Activated T-cell treated with anti-CD3 and anti-CD28 coated beads, Interleukin-2, amount 50 U/mL, for 72 hours (primary cell): Measurements from ENCODE around the gene HIVEP3. TPM values are rescaled to one million over a fixed set of nuclear protein-coding genes. Genes with fewer than 3 reads are reported as not detected.

ENCODE experiments used
- ATAC-seq, 2 donors: fragments of 150-1000 bp; cut with Tn5 transposase; replicated peaks in 1 of 2; 2 replicates each; pipeline ENCODE4 v1.10.0; 2021; ENCODE audit warnings: moderate library complexity in 2 of 2, mild to moderate bottlenecking in 1 of 2
- DNase-seq, 2 donors: peaks; one replicate each; pipeline ENCODE4 v3.0.0; 2021 to 2022; ENCODE audit warnings: mixed read lengths in 1 of 2
- H3K27ac Mint-ChIP-seq: one replicate; pipeline ENCODE4 v1.8.0; 2022; ENCODE audit warnings: mild to moderate bottlenecking, moderate library complexity, mixed read lengths
- H3K27me3 Mint-ChIP-seq: one replicate; pipeline ENCODE4 v1.8.0; 2022; ENCODE audit warnings: low read depth, mixed read lengths
- H3K36me3 Mint-ChIP-seq, 2 donors: one replicate each; pipeline ENCODE4 v1.8.0; 2022; ENCODE audit warnings: mixed read lengths in 2 of 2, mild to moderate bottlenecking in 1 of 2; ENCODE audit not compliant: insufficient read depth in 2 of 2
- H3K4me1 Mint-ChIP-seq: one replicate; pipeline ENCODE4 v1.8.0; 2022; ENCODE audit warnings: low read depth, mixed read lengths
- H3K4me3 Mint-ChIP-seq, 2 donors: one replicate each; pipeline ENCODE4 v1.8.0; 2022; ENCODE audit warnings: mild to moderate bottlenecking in 2 of 2, mixed read lengths in 2 of 2, moderate library complexity in 2 of 2
- H3K9me3 Mint-ChIP-seq, 2 donors: one replicate each; pipeline ENCODE4 v1.8.0; 2022; ENCODE audit warnings: mixed read lengths in 2 of 2
- total RNA-seq, 2 donors: library from RNA; stranded (reverse); gene quantifications; one replicate each; pipeline ENCODE4 v1.2.3, GENCODE V29; 2022

Gene HIVEP3
- total RNA-seq, 2 donors from 2014 or later, result 22.8 to 29.2 TPM

- H3K36me3 Mint-ChIP-seq, result peaks cover 2 to 28% of the 10 kb centered on the region in 2 donors
- no peaks in the 10 kb centered on the region for H3K27me3 Mint-ChIP-seq
- no peak overlapping the region for H3K4me3 Mint-ChIP-seq
- ATAC-seq, result no peak
- peaks cover 0 to 5% of the 10 kb centered on the region in 2 donors for H3K9me3 Mint-ChIP-seq
- no peak overlapping the region for H3K27ac Mint-ChIP-seq
- H3K4me1 Mint-ChIP-seq, result no peaks in the 10 kb centered on the region
- DNase-seq, result no peak
Observed at GRCh38 chr1:41535276-41535675, 383.4 kb downstream of the HIVEP3 start.

DNA sequence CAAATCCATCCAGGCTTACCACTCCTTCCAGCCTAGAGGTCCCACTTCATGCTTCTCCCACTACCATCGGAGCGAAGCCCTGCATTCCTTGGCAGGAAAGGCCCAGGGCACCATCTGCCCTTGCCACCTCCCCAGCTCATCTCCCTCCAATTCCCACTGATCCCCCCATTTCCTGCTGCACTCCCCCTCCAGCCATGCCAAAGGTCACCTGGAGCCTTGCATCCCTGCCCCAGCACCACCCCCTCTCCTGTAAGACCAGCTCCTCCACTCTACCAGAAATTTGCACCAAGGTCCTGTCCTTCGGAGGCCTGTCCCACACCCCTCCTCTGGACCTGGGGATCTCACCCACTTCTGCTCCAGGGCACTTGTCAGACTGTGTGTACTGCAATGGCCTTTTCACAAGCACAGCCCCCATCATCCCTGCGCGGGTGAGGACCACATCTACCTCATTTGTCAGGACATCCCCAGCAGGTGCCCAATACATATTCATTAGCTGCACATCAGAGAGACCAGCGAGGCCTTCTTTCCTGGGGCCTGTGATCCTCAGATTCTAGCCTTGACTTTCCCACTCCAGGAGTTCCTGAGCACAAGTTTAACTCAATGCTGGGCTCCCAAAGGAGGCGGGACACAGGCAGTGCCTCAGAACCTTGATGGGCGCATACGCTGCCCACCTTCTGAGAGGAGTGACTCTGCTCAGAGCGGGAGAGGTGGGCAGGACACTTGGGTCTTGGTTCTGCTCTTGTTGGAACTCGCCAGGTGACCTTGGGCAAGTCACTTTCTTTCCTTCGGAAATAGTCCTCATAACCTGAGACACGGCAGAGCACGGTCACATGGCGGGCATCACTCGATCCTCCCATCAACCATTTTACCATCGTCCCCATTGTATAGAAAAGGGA lies 384.3 kb downstream of the HIVEP3 start:
- Mint-ChIP-seq H3K27ac (no peak overlapping the region), H3K36me3 (peaks cover 5 to 31% of the 10 kb centered on the region in 2 donors)

DNA sequence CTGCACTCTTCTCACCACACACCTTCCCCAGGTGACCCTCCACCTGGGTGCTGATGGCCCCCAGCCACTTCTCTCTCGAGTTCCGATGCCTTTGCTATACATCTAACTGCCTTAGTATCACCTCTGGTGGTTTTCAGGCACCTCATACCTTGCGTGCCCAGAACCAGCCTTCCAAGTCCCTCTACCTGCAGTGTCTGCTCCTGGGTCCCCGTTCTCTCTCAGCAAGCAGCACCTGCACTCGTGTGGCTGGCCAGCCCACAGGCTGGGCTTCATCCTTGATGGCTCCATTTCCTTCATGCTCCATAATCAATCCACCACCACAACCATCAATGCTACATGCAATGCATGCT lies 385.0 kb downstream of the HIVEP3 start:
- ATAC-seq, result no peak
- no peak overlapping the region for H3K27ac Mint-ChIP-seq
- H3K36me3 Mint-ChIP-seq, result peaks cover 5 to 31% of the 10 kb centered on the region in 2 donors

More for the DNA sequence above, 384.3 kb downstream of the HIVEP3 start:
- Mint-ChIP-seq H3K4me1 (peaks cover 5% of the 10 kb centered on the region), H3K27me3 (no peaks in the 10 kb centered on the region), H3K4me3 (no peak overlapping the region), H3K9me3 (peaks cover 5 to 10% of the 10 kb centered on the region in 2 donors)
- ATAC-seq (no peak), DNase-seq (no peak)

DNA sequence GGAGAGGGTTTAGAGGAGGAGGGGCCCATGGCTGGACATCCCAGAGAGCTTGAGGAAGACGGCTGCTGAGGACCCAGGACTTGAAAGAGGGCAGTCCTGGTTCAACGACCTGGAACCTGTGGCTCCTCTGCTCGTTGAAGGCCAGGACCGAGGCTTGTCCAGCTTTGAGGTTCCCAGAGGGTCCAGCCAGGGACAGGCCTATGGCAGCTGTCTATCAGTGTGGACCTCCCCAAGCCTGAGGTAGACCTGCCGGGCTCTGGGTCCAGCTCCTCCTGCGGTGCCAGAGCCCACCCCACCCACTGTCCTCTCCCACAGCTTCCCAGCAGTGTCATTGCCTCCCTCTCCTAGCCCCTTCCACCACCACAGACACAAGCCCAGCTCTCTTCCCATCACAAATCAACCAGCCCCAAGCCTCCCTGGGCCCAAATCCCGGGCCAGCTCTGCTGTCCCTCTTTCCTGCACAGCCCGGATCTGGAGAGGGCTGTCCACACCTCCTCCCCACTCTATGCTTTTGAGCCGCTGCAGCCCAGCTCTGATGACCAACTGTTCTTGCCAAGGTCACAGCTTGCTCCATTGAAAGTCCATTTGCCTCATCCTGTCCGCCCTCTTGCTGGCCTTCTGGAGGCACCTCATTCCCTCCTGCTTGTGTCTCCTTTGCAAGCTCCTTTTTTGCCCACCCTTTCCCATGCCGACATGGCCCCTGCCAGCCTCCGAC lies 385.5 kb downstream of the HIVEP3 start:
- no peak for ATAC-seq
- Mint-ChIP-seq H3K4me3 (no peak overlapping the region), H3K9me3 (peaks cover 5 to 10% of the 10 kb centered on the region in 2 donors), H3K27me3 (no peaks in the 10 kb centered on the region), H3K36me3 (peaks cover 5 to 31% of the 10 kb centered on the region in 2 donors), H3K27ac (no peak overlapping the region), H3K4me1 (peaks cover 5% of the 10 kb centered on the region)
- DNase-seq, result no peak

More for the DNA sequence above, 385.0 kb downstream of the HIVEP3 start:
- Mint-ChIP-seq H3K4me3 (no peak overlapping the region), H3K9me3 (peaks cover 5 to 10% of the 10 kb centered on the region in 2 donors), H3K27me3 (no peaks in the 10 kb centered on the region), H3K4me1 (peaks cover 5% of the 10 kb centered on the region)
- no peak for DNase-seq

- ATAC-seq (no peak), DNase-seq (no peak)
Observed at GRCh38 chr1:41532206-41532975, 386.3 kb downstream of the HIVEP3 start.

DNA sequence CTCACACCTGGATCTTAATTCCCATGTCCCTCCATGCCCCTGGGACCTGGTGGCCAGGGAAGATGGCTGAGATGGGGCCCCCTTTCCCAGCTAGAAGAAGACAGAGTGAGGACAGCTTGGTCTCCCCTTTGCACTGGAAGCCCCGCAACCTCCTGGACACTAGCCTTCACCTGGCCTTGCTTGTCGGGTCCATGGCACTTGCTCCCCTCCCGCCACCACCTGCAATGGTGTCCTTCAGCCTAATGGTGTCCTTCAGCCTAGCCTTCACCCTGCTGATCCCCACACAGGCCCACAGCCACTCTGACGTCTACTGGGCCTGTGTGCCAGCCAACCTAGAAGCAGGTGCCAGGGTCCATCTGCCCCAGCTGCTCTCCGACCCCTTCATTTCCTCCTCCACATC lies 388.3 kb downstream of the HIVEP3 start:
- Mint-ChIP-seq H3K27ac (no peak overlapping the region), H3K27me3 (no peaks in the 10 kb centered on the region), H3K4me3 (no peak overlapping the region), H3K4me1 (peaks cover 5% of the 10 kb centered on the region), H3K36me3 (peaks cover 2 to 22% of the 10 kb centered on the region in 2 donors), H3K9me3 (peaks cover 10 to 11% of the 10 kb centered on the region in 2 donors)
- no peak for DNase-seq
- no peak for ATAC-seq

More at GRCh38 chr1:41532206-41532975, 386.3 kb downstream of the HIVEP3 start:
- Mint-ChIP-seq H3K9me3 (peaks cover 10% of the 10 kb centered on the region in 2 donors), H3K27me3 (no peaks in the 10 kb centered on the region), H3K4me1 (peaks cover 5% of the 10 kb centered on the region), H3K36me3 (peaks cover 5 to 27% of the 10 kb centered on the region in 2 donors), H3K27ac (no peak overlapping the region), H3K4me3 (no peak overlapping the region)

DNA sequence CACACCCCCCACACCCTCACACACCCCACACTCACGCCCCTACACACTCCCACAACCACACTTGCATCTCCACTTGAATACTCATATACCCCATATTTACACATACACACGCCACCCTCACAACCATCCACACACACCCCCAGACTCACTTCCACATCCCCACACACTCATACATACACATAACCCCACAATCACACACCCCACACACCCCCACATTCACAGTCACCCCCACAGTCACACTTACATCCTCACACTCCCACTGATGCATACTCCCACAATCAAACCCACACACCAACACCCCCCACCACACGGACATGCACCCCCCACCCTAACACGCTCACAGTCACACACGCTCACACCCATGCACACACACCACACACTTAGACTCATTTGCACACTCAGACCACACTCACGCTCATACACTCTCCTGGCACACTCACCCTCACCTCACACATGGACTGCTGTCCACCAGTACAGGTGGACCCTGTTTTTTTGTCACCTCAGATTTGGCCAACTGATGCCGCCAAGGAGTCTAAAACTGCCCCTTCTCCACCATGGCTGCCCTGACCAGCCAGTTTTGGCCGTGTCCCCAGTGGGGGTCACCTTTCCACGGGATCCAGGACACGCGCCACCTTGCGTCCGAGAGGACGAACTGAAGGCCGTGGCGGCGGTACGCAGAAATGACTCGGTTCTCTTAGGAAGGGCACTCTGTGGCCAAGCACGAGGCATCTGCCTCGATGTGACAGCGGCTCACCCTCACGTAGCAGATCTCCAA lies 388.9 kb downstream of the HIVEP3 start:
- H3K36me3 Mint-ChIP-seq, result peaks cover 2 to 22% of the 10 kb centered on the region in 2 donors
- no peak overlapping the region for H3K27ac Mint-ChIP-seq
- no peak for ATAC-seq
- H3K4me3 Mint-ChIP-seq, result no peak overlapping the region
- no peaks in the 10 kb centered on the region for H3K27me3 Mint-ChIP-seq
- DNase-seq, result no peak
- peaks cover 5% of the 10 kb centered on the region for H3K4me1 Mint-ChIP-seq
- H3K9me3 Mint-ChIP-seq, result peaks cover 10 to 11% of the 10 kb centered on the region in 2 donors

- DNase-seq (no peak), ATAC-seq (no peak)
- no peak overlapping the region for H3K27ac Mint-ChIP-seq
- H3K4me1 Mint-ChIP-seq, result peaks cover 5% of the 10 kb centered on the region
- H3K36me3 Mint-ChIP-seq, result peaks cover 2 to 18% of the 10 kb centered on the region in 2 donors
- no peak overlapping the region for H3K4me3 Mint-ChIP-seq
- peaks cover 10 to 11% of the 10 kb centered on the region in 2 donors for H3K9me3 Mint-ChIP-seq
- H3K27me3 Mint-ChIP-seq, result no peaks in the 10 kb centered on the region
Observed at GRCh38 chr1:41528726-41529605, 389.8 kb downstream of the HIVEP3 start.

DNA sequence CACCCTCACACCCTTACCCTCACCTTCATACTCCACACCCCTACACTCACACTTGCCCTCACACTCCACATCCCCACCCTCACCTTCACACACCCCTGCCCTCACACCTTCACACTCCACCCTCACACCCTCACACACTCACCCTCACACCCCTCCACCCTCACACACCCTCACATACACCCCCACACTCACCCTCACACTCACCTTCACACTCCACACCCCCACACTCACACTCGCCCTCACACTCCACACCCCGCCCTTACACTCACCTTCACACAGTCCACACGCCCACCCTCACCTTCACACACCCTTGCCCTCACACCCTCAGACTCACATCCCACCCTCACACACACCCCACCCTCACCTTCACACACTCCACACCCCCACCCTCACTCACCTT lies 390.6 kb downstream of the HIVEP3 start:
- Mint-ChIP-seq H3K4me1 (peaks cover 5% of the 10 kb centered on the region), H3K27ac (no peak overlapping the region), H3K4me3 (no peak overlapping the region), H3K36me3 (peaks cover 2 to 16% of the 10 kb centered on the region in 2 donors), H3K27me3 (no peaks in the 10 kb centered on the region), H3K9me3 (peaks cover 10 to 11% of the 10 kb centered on the region in 2 donors)
- DNase-seq (no peak), ATAC-seq (no peak)

DNA sequence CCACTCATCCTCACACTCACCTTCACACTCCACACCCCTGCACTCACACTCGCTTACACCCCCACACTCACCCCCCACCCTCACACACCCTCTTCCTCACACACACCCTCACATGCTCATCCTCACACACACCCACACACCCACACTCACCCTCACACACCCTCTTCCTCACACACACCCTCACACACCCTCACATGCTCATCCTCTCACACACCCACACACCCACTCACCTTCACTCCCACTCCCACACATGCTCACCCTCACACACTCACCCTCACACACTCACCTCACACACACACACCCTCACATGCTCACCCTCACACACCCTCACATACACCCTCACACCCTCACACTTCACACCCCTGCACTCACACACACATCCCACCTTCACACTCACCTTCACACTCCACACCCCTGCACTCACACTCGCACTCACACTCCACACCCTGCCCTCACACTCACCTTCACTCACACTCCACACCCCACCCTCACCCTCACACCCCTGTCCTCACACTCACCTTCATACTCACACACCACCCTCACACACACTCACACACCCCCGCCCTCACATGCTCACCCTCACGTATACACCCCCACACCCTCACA lies 391.7 kb downstream of the HIVEP3 start:
- no peak overlapping the region for H3K4me3 Mint-ChIP-seq
- H3K9me3 Mint-ChIP-seq, result peaks cover 10 to 11% of the 10 kb centered on the region in 2 donors
- peaks cover 5% of the 10 kb centered on the region for H3K4me1 Mint-ChIP-seq
- H3K27me3 Mint-ChIP-seq, result no peaks in the 10 kb centered on the region
- no peak for ATAC-seq
- DNase-seq, result no peak
- H3K27ac Mint-ChIP-seq, result no peak overlapping the region
- H3K36me3 Mint-ChIP-seq, result peaks cover 2 to 12% of the 10 kb centered on the region in 2 donors

DNA sequence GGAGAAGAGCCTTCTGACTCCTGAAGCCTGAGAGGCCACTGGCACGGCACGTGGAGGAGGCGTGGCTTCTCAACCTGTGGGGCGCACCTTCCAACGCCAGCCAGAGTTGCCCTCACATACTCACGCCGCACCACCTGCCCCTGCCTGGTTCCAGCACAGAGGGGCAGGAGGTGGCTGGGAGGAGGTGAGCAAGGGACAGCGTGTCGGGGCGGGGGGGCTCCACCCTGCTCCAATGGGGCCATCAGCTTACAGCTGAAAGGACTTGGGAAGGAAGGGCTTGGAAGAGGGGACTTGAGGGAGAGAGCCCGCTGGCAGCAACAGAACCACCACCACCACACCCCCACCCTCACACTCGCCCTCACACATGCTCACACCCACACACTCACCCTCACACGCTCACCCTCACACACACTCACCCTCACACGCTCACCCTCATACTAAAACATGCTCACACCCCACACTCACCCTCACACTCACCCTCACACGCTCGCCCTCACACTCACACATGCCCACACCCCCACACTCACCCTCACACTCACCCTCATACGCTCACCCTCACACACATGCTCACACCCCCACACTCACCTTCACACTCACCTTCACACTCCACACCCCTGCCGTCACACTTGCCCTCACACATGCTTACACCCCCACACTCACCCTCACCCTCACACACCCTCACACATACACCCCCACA lies 392.7 kb downstream of the HIVEP3 start:
- Mint-ChIP-seq H3K4me3 (no peak overlapping the region), H3K36me3 (peaks cover 2 to 11% of the 10 kb centered on the region in 2 donors), H3K27me3 (no peaks in the 10 kb centered on the region), H3K27ac (no peak overlapping the region), H3K4me1 (peaks cover 5% of the 10 kb centered on the region), H3K9me3 (peaks cover 8 to 11% of the 10 kb centered on the region in 2 donors)
- no peak for DNase-seq
- ATAC-seq, result no peak
